Raji (cell line): ENCODE measurements around the gene LIN28B.

Experiments
- POLR2A ChIP-seq: IDR thresholded peaks from 2 replicates; pipeline ENCODE4 v1.6.1; 2011; ENCODE audit warnings: low read depth, low read length, control low read depth; ENCODE audit not compliant: insufficient read depth

The LIN28B gene

DNA sequence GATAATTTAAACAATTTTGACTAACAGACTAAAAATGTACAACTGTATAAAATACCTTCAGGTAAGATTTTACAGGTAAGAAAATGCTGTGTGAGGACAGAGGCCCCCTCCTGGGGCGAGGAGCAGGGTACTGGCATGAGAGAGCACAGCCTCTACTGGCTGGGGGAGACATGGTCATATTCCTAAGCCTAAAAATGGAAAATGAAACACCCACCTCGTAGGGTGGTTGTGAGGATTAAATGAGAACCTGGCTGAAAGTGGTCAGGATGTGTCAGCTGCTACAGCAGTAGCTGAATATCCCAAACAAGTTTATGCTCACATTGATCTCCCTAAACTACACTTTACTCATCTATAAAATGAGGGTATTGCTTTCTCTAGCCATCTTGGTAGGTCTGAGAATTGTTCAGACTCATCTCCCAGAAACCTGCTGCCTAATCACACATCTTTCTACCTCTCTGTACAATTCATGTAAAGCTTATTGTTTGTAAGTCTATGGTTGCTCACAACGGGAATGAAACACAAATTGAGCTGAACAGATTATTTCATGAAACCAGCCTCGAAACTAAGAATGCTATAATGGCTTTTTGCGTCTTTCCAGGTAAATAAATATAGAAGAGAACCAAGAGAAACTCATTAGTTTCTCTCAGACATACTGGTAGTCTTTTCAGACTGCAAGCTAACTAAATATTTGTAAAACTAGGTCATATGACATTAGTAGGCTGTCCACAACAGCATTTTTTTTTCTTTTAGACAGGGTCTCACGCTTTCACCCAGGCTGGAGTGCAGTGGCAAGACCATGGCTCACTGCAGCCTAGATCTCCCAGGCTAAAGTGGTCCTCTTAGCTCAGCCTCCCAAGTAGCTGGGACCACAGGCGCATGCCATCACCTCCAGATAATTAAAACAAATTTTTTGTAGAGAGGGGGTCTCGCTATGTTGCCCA, 153.3 kb downstream of the LIN28B start:
- TF ChIP-seq POLR2A: no peak

DNA sequence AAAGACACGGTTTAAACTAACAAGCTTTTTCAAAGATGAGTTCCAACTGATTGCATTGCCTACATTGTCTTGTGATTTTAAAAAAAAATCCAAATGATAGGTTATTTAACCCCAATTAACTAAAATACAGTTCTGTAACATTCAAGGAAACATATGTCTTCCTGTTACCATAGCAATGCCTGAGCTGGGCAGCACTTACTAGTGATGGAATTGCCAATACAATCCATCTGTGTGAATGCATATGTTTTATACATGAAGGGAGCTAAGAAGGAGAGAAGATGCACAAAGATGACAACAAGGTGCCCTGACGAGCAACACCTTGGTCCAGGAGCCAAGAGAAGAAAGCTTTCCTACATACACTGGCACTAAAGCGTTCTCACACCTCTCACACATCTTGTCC, 154.2 kb downstream of the LIN28B start:
- no peak for TF ChIP-seq POLR2A

DNA sequence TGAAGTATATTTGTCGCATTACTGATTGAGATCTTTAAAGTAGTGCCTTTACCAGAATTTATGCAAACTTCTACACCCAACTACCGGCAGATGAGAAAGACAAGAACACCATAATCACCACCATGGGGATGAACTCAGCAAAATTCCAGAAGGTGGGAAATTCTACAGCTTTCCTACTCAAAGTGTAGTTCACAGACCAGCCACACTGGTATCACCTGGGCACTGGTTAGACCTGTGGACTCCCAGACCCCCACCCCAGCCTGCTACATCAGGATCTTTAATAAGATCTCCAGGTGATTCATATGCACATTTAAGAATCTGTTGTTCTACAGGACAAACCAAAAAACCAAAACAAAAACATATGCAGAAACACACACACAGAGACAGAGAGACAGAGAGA, 155.0 kb downstream of the LIN28B start:
- TF ChIP-seq POLR2A: no peak

DNA sequence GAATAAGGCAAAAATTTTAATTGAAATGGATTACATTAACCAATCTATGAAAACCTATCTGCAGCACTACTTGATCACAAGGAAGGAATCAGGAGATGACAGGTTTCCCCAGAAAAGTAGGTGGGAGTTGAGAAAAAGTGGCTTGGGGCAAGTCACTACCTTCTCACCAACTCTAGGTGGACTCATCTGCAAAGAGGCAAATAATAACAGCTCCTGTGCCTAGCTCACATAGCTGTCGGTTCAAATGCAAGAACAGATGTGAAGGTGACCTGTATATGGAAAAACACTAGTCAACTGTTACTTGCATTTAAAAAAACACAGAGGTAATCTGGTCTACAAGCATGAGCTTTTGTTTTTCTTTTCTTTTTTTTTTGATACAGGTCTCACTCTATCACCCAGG, 155.7 kb downstream of the LIN28B start:
- no peak for TF ChIP-seq POLR2A

DNA sequence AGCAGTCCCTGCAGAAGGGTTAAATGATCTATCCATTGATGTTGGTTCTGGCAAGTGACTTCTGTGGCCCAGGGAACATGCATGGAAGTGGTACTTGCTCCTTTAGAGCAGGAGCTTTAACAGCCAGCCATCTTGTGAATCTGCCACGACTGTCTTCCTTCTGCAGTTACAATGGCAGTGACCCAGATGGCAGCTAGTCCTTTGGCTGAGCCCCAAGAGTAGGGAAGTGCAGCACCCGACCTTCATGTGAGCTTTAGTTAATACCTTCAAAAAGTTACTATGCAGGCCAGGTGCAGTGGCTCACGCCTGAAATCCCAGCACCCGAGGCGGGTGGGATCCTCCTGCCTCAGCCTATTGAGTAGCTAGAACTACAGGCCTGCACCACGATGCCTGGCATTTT, 156.5 kb downstream of the LIN28B start:
- no peak for TF ChIP-seq POLR2A

DNA sequence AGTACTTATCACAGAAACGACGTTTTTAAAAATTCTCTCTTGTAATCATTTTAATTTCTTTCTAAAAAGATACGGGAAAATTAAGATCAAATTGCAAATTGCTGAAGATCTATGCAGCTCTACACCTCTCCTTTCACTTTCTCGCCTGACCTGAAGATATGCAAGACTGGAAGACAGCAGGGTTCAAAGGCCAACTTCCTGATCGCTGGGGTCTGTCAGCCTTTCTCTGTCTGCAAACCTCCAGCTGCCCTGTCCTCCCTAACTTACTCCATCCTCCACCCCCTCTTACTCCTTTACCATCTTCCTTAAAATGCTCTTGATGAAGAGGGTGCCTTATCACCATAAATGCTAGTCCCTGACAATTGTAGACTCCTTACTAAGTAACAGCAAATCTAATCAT, 159.2 kb downstream of the LIN28B start:
- no peak for TF ChIP-seq POLR2A

DNA sequence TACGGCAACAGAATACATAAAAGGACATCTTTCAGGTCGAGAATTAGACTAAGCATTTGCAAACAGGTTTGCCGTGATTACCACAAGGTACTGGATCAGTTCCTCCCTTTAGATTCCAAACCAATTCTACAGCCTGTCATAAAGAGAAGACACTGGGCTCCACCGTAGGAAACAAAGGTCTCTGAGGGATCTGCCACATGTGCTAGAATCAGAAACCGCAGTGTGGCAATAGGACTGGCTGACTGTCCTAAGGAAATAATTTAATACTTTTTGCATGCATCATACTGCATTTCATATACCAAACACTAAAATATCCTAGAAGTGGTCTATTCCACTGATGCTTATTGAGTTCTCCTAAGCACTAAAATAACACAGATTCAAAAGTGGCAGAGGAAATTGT, 163.7 kb downstream of the LIN28B start:
- no peak for TF ChIP-seq POLR2A

DNA sequence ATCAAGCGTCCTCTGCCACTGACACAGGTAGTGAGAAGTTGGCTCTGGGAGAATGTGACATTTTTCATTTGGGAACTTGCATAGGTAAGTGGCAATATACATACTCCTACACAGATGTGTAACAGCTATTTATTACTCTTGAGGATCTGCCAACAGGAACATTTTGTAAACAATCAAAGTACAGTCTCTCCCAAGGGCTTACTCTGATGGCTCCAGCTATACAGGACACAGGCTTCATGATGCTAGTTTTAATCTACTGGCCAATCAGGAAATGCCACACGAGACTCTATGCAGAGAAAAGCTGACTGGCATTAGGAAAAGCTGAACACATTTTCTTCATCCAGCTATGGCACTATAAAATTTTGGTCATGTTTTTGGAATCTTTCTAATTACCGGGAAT, 165.1 kb downstream of the LIN28B start:
- TF ChIP-seq POLR2A: no peak

DNA sequence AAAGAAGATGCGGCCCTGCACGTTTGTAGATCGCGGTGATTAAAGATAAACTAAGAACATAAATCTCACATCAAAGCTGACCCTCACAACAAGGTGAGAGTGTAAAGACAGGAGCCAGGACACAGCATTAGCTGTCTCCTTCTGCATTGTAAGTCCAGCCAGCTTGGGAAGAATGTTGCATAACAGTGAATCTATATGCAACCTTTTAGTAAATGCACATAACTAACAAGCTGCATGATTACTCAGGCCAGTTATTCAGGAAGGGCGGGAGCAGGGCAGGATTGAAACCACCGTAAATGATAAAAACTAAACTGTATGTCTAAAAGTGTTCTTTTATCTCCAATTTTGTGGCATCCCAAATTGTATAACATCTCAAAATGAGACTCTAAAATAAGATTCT, 165.8 kb downstream of the LIN28B start:
- no peak for TF ChIP-seq POLR2A
